AG08395 (cell line): ENCODE measurements around the gene ARHGEF37.

Experiments used
- DNase-seq: peaks from one replicate; pipeline ENCODE4 v3.0.0; 2012; ENCODE audit warnings: mixed read lengths, low spot score

Gene ARHGEF37

GRCh38 chr5:149679876-149680809, 98.8 kb downstream of the ARHGEF37 start:
- DNase-seq, result no peak

GRCh38 chr5:149680810-149681221, 99.5 kb downstream of the ARHGEF37 start:
- DNase-seq, result no peak

GRCh38 chr5:149681252-149681651, 100.0 kb downstream of the ARHGEF37 start:
- no peak for DNase-seq

GRCh38 chr5:149681922-149682321, 100.6 kb downstream of the ARHGEF37 start:
- no peak for DNase-seq

GRCh38 chr5:149682532-149683075, 101.3 kb downstream of the ARHGEF37 start:
- no peak for DNase-seq

- no peak for DNase-seq
Observed at GRCh38 chr5:149683964-149684363, 102.7 kb downstream of the ARHGEF37 start.

GRCh38 chr5:149684371-149684770, 103.1 kb downstream of the ARHGEF37 start:
- no peak for DNase-seq
